Lower lobe of right lung (tissue), 2 donors: ENCODE data around the gene HARS1. TPM values are rescaled to one million over a fixed set of nuclear protein-coding genes. Genes with fewer than 3 reads are reported as not detected.
A peak's percentile ranks its signal among the peaks of the same experiment; 100 is the strongest.

ENCODE experiments used
- ATAC-seq, 2 donors: fragments of 200-7000 bp; cut with Tn5 transposase; one replicate each; pipeline ENCODE4 v1.9.1; 2020 to 2022; ENCODE audit warnings: mild to moderate bottlenecking in 2 of 2, moderate library complexity in 2 of 2
- DNase-seq: peaks from one replicate; pipeline ENCODE4 v3.0.0-alpha.2; 2020
- H3K27ac ChIP-seq: fragments of 200-600 bp; one replicate; pipeline ENCODE4 v1.8.0; 2022
- H3K27me3 ChIP-seq: fragments of 200-600 bp; one replicate; pipeline ENCODE4 v1.8.0; 2022; ENCODE audit warnings: low read depth
- H3K36me3 ChIP-seq: fragments of 200-600 bp; one replicate; pipeline ENCODE4 v1.8.0; 2022; ENCODE audit warnings: mild to moderate bottlenecking
- H3K4me1 ChIP-seq: fragments of 200-600 bp; one replicate; pipeline ENCODE4 v1.8.0; 2022
- H3K4me3 ChIP-seq: fragments of 200-600 bp; one replicate; pipeline ENCODE4 v1.8.0; 2022; ENCODE audit warnings: mild to moderate bottlenecking
- H3K9me3 ChIP-seq: fragments of 200-600 bp; one replicate; pipeline ENCODE4 v1.8.0; 2022
- intact Hi-C: fragments of 100-400 bp; cut with DNase I; formaldehyde crosslinking; loops from one replicate; pipeline ENCODE4 v1.11.0; 2022
- total RNA-seq: library from RNA; stranded (reverse); fragmentation: NEBNext Ultra II Directional; extraction: Animal tissue kit (Norgen Biotek cat#: 25700); gene quantifications from one replicate; pipeline ENCODE4 v1.2.1, GENCODE V29; 2021
- TF ChIP-seq, protein P1 (sequence below): fragments of 200-600 bp; IDR thresholded peaks from one replicate; pipeline ENCODE4 v1.8.0; 2022; ENCODE audit warnings: antibody characterized with exemption, mild to moderate bottlenecking
- donor health status: DM: no; HTN: yes; CAD: no; lungs with severe emphysema.

Gene HARS1
- total RNA-seq, 1 donor from 2014 or later = 44.5 TPM

DNA sequence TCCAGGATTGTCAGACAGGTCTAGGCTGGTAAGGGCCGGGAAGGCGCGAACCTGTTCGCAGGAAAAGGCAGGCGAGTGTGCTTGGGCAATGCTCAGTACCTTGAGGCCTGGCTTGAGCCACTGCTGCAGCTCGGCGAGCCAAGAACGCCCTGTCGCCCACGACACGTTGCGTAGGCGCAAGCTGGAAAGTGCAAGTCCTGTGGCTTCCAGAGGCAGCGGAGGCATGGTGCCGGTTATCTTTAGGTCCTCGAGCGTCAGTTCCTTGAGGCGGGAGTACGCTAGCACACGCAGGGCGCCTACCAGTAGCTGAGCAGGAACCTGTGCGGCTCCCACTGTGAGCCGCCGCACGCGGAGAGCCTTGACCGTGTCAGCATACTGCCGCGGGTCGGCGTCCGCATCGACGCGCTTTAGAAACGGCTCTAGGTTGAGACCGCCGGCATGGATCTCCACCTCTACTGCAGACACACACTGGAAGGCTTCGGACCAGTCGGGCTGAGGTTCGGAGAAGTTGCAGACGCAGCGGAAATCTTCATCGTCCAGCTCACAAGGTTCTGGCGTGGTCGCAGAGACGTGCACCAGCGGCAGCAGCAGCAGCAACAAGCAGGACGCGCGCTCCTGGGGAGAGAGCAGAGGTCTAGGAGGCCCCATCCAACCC, 58.7 kb downstream of the HARS1 start:
- ATAC-seq (peak; percentile 74 to 75), DNase-seq (peak; percentile 90)
- intact Hi-C loops = loop anchor here (10.0 kb wide), 1 partner anchor 68 kb away; the partner anchor contains the start of genes APBB3 and SLC35A4
- H3K27me3 ChIP-seq = no peaks in the 10 kb centered on the region
- H3K4me3 ChIP-seq = peak overlapping the region; percentile 67
- no peaks in the 10 kb centered on the region for H3K36me3 ChIP-seq
- H3K9me3 ChIP-seq = no peaks in the 10 kb centered on the region
- TF ChIP-seq, protein P1, sequence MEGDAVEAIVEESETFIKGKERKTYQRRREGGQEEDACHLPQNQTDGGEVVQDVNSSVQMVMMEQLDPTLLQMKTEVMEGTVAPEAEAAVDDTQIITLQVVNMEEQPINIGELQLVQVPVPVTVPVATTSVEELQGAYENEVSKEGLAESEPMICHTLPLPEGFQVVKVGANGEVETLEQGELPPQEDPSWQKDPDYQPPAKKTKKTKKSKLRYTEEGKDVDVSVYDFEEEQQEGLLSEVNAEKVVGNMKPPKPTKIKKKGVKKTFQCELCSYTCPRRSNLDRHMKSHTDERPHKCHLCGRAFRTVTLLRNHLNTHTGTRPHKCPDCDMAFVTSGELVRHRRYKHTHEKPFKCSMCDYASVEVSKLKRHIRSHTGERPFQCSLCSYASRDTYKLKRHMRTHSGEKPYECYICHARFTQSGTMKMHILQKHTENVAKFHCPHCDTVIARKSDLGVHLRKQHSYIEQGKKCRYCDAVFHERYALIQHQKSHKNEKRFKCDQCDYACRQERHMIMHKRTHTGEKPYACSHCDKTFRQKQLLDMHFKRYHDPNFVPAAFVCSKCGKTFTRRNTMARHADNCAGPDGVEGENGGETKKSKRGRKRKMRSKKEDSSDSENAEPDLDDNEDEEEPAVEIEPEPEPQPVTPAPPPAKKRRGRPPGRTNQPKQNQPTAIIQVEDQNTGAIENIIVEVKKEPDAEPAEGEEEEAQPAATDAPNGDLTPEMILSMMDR = no peak
- H3K27ac ChIP-seq = peak overlapping the region; percentile 83
- H3K4me1 ChIP-seq = peaks cover 40% of the 10 kb centered on the region

DNA sequence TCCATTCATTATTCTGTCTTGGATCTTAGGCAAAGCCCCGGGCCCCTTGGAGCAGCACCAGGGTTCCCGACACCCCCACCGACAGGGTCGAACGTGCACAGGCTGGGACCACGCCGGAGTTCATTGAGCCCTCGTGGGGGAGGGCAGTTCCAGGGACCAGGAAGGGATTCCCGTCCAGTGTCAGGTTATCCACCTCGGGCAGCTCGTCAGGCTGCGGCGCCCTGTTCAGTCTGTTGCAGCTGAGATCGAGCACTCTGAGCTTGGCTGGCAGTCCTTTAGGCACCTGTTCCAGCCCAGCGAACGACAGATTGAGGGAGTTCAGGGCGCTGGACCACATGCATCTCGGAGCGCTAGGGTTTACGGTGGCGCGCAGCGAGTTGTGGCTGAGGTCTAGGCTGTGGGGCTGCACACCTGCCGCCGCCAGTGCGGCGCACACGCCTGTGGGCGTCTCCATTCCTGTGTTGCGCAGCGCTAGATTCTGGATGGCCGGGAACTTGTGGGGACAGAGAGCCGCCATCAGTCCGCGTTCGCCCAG, 59.3 kb downstream of the HARS1 start:
- no peaks in the 10 kb centered on the region for H3K36me3 ChIP-seq
- TF ChIP-seq, protein P1 = no peak
- H3K4me3 ChIP-seq = peak overlapping the region; percentile 67
- H3K27me3 ChIP-seq = no peaks in the 10 kb centered on the region
- H3K4me1 ChIP-seq = peaks cover 40% of the 10 kb centered on the region
- intact Hi-C loops = loop anchor here (10.0 kb wide), 1 partner anchor 67 kb away; the partner anchor contains the start of genes APBB3 and SLC35A4
- DNase-seq = no peak
- peak overlapping the region; percentile 83 for H3K27ac ChIP-seq
- peak; percentile 70 to 79 for ATAC-seq
- H3K9me3 ChIP-seq = no peaks in the 10 kb centered on the region

DNA sequence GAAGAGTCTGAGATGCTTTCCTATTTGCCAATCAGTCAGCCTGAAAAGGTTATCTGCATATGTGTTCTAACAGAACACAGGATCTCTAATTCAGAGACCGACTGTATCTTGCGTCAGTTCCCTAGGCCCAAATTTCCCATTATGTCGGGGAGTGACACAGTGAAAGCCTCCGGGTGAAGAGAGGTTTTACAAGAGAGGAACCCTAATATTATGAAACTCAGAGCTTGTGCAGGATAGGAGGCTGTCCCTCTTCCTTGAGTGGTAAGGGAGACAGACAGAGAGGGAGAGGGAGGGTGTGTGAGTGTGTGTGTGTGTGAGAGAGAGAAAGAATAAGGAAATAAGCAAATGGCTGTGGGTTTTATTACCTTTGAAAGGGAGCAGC, 60.1 kb downstream of the HARS1 start:
- H3K36me3 ChIP-seq = no peaks in the 10 kb centered on the region
- H3K9me3 ChIP-seq = no peaks in the 10 kb centered on the region
- no peaks in the 10 kb centered on the region for H3K27me3 ChIP-seq
- intact Hi-C loops = loop anchor here (10.0 kb wide), 1 partner anchor 66 kb away; the partner anchor contains the start of genes APBB3 and SLC35A4
- H3K4me3 ChIP-seq = peak overlapping the region; percentile 67
- TF ChIP-seq, protein P1 = no peak
- H3K27ac ChIP-seq = peak overlapping the region; percentile 83
- peaks cover 40% of the 10 kb centered on the region for H3K4me1 ChIP-seq
- ATAC-seq (peak; percentile 13 to 42), DNase-seq (no peak)

DNA sequence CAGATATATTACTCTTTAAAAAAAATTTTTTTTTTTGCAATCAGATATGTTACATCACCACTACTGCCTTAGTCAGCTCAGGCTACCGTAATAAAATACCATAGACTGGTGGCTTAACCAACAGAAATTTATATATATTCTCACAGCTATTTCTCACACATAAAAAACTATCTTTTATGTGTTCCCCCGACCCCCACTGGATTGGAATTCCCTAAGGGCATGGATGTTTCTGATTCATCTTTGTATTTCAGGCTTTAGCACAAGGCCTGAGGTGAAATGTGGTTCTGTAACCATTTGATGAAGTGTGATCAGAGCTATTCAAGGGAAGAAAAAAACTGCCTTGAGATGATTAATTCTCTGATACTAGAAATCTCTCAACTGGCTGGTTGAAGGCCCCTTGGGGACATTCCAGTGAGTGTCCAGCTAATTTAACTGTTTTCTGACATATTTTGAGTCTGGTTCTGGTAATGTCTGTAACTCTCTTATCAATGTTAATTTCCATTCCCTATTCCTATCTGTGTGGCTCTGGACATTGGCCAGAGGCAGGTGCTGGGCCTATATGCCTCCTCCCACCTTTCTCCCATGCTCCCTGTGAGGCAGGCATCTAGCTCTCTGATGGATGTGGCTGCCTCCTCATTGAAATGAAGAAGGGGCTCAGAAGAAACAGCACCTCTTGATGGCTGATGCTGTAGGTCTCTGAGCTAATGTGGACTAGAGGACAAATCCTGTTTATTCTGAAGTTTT, 60.7 kb downstream of the HARS1 start:
- Histone ChIP-seq H3K9me3 (no peaks in the 10 kb centered on the region), H3K27ac (peak overlapping the region; percentile 83), H3K27me3 (no peaks in the 10 kb centered on the region), H3K36me3 (no peaks in the 10 kb centered on the region), H3K4me1 (peaks cover 40% of the 10 kb centered on the region), H3K4me3 (peak overlapping the region; percentile 67)
- no peak for ATAC-seq
- intact Hi-C loops = loop anchor here (10.0 kb wide), 1 partner anchor 66 kb away; the partner anchor contains the start of genes APBB3 and SLC35A4
- no peak for DNase-seq
- TF ChIP-seq, protein P1 = no peak

DNA sequence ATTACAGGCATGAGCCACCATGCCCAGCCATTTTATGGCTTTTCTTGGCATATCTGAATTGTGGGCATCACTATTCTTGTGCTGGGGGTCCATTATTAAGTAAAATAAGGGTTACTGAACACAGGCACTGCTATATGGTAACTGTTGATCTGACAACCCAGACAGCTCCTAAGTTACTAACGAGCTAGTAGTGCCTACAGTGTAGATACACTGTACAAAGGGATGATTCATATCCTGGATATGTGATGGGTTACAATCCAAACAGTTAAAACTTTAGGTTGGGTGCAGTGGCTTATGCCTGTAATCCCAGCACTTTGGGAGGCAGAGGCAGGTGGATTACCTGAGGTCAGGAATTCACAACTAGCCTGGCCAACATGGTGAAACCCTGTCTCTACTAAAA, 62.5 kb downstream of the HARS1 start:
- no peaks in the 10 kb centered on the region for H3K9me3 ChIP-seq
- no peaks in the 10 kb centered on the region for H3K27me3 ChIP-seq
- TF ChIP-seq, protein P1 = no peak
- H3K27ac ChIP-seq = no peak overlapping the region
- ATAC-seq (no peak), DNase-seq (no peak)
- H3K4me1 ChIP-seq = peaks cover 27% of the 10 kb centered on the region
- no peak overlapping the region for H3K4me3 ChIP-seq
- intact Hi-C loops = no loop called here
- H3K36me3 ChIP-seq = no peaks in the 10 kb centered on the region
